ENCODE measurements around the gene TDRD7. TPM values are rescaled to one million over a fixed set of nuclear protein-coding genes. Genes with fewer than 3 reads are reported as not detected.

Gene TDRD7
- total and polyA plus RNA-seq, 2 of the 13 experiments (the other 11 are each of a cell fraction or from before 2014, with no cell fraction given), result 9.8 to 15.5 TPM

DNA sequence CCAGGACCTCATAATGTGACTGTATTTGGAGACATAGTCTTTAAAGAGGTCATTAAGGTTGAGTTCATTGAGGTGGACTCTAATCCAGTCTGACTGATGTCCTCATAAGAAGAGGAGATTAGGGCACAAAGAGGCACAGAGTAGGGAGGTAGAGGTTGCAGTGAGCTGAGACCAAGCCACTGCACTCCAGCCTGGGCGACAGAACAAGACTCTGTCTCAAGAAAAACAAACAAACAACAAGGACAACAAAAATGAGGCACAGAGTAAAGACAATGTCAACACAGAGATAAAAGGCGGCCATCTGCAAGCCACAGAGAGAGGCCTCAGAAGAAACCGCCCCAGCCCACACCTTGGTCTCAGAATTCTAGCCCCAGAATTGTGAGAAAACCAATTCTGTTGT lies 17.0 kb upstream of the TDRD7 start (continued):
- TF ChIP-seq, protein P1, sequence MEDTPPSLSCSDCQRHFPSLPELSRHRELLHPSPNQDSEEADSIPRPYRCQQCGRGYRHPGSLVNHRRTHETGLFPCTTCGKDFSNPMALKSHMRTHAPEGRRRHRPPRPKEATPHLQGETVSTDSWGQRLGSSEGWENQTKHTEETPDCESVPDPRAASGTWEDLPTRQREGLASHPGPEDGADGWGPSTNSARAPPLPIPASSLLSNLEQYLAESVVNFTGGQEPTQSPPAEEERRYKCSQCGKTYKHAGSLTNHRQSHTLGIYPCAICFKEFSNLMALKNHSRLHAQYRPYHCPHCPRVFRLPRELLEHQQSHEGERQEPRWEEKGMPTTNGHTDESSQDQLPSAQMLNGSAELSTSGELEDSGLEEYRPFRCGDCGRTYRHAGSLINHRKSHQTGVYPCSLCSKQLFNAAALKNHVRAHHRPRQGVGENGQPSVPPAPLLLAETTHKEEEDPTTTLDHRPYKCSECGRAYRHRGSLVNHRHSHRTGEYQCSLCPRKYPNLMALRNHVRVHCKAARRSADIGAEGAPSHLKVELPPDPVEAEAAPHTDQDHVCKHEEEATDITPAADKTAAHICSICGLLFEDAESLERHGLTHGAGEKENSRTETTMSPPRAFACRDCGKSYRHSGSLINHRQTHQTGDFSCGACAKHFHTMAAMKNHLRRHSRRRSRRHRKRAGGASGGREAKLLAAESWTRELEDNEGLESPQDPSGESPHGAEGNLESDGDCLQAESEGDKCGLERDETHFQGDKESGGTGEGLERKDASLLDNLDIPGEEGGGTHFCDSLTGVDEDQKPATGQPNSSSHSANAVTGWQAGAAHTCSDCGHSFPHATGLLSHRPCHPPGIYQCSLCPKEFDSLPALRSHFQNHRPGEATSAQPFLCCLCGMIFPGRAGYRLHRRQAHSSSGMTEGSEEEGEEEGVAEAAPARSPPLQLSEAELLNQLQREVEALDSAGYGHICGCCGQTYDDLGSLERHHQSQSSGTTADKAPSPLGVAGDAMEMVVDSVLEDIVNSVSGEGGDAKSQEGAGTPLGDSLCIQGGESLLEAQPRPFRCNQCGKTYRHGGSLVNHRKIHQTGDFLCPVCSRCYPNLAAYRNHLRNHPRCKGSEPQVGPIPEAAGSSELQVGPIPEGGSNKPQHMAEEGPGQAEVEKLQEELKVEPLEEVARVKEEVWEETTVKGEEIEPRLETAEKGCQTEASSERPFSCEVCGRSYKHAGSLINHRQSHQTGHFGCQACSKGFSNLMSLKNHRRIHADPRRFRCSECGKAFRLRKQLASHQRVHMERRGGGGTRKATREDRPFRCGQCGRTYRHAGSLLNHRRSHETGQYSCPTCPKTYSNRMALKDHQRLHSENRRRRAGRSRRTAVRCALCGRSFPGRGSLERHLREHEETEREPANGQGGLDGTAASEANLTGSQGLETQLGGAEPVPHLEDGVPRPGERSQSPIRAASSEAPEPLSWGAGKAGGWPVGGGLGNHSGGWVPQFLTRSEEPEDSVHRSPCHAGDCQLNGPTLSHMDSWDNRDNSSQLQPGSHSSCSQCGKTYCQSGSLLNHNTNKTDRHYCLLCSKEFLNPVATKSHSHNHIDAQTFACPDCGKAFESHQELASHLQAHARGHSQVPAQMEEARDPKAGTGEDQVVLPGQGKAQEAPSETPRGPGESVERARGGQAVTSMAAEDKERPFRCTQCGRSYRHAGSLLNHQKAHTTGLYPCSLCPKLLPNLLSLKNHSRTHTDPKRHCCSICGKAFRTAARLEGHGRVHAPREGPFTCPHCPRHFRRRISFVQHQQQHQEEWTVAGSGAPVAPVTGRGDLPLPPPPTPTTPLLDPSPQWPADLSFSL (CRISPR knock-in tag; IDR thresholded peaks at IDR 0.05), result no peak
- TF ChIP-seq REL (CRISPR knock-in tag; conservative IDR thresholded peaks at IDR 0.05), result no peak
- TF ChIP-seq DNMT3B (CRISPR knock-in tag; conservative IDR thresholded peaks at IDR 0.05), result no peak
- TF ChIP-seq, protein P2, sequence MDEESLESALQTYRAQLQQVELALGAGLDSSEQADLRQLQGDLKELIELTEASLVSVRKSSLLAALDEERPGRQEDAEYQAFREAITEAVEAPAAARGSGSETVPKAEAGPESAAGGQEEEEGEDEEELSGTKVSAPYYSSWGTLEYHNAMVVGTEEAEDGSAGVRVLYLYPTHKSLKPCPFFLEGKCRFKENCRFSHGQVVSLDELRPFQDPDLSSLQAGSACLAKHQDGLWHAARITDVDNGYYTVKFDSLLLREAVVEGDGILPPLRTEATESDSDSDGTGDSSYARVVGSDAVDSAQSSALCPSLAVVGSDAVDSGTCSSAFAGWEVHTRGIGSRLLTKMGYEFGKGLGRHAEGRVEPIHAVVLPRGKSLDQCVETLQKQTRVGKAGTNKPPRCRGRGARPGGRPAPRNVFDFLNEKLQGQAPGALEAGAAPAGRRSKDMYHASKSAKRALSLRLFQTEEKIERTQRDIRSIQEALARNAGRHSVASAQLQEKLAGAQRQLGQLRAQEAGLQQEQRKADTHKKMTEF (CRISPR knock-in tag; IDR thresholded peaks at IDR 0.05), result peak; percentile 48; the same call in 1 of the 2 replicates
- no peak; the same call in 1 of the 2 replicates for TF ChIP-seq ERF (CRISPR knock-in tag; IDR thresholded peaks at IDR 0.05)
- no peak for TF ChIP-seq GABPB1 (CRISPR knock-in tag; IDR thresholded peaks at IDR 0.05)
- no peak for TF ChIP-seq ZNF724P (CRISPR knock-in tag; IDR thresholded peaks at IDR 0.05; ENCODE audit: borderline replicate concordance)
- TF ChIP-seq NR2F2 (IDR thresholded peaks at IDR 0.05; ENCODE audit: borderline replicate concordance, low read depth), result peak; percentile 69
- TF ChIP-seq BORCS8-MEF2B (CRISPR knock-in tag; IDR thresholded peaks at IDR 0.05), result no peak
- TF ChIP-seq ZNF780A (CRISPR knock-in tag; IDR thresholded peaks at IDR 0.05), result no peak
- no peak for TF ChIP-seq ATAD3A (CRISPR knock-in tag; IDR thresholded peaks at IDR 0.05)
- TF ChIP-seq, protein P3, sequence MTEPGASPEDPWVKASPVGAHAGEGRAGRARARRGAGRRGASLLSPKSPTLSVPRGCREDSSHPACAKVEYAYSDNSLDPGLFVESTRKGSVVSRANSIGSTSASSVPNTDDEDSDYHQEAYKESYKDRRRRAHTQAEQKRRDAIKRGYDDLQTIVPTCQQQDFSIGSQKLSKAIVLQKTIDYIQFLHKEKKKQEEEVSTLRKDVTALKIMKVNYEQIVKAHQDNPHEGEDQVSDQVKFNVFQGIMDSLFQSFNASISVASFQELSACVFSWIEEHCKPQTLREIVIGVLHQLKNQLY (CRISPR knock-in tag; IDR thresholded peaks at IDR 0.05), result peak; percentile 37; the same call in 1 of the 2 replicates
- TF ChIP-seq, protein P4, sequence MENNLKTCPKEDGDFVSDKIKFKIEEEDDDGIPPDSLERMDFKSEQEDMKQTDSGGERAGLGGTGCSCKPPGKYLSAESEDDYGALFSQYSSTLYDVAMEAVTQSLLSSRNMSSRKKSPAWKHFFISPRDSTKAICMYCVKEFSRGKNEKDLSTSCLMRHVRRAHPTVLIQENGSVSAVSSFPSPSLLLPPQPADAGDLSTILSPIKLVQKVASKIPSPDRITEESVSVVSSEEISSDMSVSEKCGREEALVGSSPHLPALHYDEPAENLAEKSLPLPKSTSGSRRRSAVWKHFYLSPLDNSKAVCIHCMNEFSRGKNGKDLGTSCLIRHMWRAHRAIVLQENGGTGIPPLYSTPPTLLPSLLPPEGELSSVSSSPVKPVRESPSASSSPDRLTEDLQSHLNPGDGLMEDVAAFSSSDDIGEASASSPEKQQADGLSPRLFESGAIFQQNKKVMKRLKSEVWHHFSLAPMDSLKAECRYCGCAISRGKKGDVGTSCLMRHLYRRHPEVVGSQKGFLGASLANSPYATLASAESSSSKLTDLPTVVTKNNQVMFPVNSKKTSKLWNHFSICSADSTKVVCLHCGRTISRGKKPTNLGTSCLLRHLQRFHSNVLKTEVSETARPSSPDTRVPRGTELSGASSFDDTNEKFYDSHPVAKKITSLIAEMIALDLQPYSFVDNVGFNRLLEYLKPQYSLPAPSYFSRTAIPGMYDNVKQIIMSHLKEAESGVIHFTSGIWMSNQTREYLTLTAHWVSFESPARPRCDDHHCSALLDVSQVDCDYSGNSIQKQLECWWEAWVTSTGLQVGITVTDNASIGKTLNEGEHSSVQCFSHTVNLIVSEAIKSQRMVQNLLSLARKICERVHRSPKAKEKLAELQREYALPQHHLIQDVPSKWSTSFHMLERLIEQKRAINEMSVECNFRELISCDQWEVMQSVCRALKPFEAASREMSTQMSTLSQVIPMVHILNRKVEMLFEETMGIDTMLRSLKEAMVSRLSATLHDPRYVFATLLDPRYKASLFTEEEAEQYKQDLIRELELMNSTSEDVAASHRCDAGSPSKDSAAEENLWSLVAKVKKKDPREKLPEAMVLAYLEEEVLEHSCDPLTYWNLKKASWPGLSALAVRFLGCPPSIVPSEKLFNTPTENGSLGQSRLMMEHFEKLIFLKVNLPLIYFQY (CRISPR knock-in tag; IDR thresholded peaks at IDR 0.05; ENCODE audit: borderline replicate concordance), result no peak
- no peak for TF ChIP-seq FLYWCH1 (CRISPR knock-in tag; IDR thresholded peaks at IDR 0.05)
- TF ChIP-seq, protein P5, sequence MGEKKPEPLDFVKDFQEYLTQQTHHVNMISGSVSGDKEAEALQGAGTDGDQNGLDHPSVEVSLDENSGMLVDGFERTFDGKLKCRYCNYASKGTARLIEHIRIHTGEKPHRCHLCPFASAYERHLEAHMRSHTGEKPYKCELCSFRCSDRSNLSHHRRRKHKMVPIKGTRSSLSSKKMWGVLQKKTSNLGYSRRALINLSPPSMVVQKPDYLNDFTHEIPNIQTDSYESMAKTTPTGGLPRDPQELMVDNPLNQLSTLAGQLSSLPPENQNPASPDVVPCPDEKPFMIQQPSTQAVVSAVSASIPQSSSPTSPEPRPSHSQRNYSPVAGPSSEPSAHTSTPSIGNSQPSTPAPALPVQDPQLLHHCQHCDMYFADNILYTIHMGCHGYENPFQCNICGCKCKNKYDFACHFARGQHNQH (CRISPR knock-in tag; IDR thresholded peaks at IDR 0.05), result peak; percentile 22; the same call in 1 of the 2 replicates
- TF ChIP-seq THYN1 (CRISPR knock-in tag; IDR thresholded peaks at IDR 0.05; ENCODE audit: borderline replicate concordance, low read depth), result no peak
- TF ChIP-seq ZBTB42 (CRISPR knock-in tag; IDR thresholded peaks at IDR 0.05), result no peak

All from HepG2 (cell line).